GM20000 (cell line): Measurements from ENCODE around the gene LILRB5.
"Not testable (repeated sequence)": the region's sequence is repeated elsewhere in the genome, so short reads cannot be mapped to it uniquely, and the experiment has no call there.

Experiments used
- DNase-seq: peaks from one replicate; pipeline ENCODE4 v3.0.0; 2012; ENCODE audit warnings: low spot score
- CTCF ChIP-seq: IDR thresholded peaks from 2 replicates; pipeline ENCODE4 v1.5.1; 2012; ENCODE audit warnings: mild to moderate bottlenecking, control low read depth; ENCODE audit errors: extremely low read depth, missing control alignments

The LILRB5 gene

DNA sequence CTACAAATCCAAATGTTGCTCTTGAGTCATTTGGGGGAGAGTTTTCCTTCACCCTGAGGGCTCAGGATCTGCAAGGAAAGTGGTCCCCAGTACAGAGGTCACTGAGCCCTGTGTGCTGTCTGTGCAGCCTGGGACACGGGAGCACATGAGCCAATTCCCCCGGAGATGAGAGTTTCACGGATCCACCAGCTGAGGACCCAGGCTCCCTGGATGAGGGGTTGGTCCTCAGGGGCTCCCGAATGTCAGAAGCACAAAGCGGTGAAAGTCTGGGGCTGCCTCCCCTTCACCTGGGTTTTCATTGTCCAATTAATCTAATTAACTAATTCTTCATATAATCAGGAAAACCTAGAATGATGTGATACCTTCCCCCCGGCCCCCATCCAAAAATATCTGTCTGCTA lies 37.5 kb upstream of the LILRB5 start:
- TF ChIP-seq CTCF: no peak
- DNase-seq: no peak

DNA sequence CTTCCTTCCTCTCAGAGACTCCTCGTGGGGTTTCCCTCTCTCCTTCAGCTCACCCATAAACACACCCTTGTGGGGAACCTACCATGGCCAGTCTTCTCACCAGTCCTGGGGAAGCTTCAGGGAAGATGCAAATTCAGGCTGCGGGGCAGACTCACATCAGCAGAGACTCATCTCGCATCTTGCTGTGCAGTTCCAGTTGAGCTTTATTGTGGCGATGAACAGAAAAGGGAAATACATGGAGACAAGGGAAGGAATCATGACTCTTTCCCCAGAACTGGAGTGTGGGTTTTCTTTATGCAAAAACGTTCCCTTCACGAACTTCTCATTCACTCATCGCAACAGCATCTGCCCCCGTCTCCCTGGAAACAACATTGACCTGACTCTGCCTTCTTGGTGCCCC lies 32.1 kb upstream of the LILRB5 start:
- DNase-seq: not testable (repeated sequence)

DNA sequence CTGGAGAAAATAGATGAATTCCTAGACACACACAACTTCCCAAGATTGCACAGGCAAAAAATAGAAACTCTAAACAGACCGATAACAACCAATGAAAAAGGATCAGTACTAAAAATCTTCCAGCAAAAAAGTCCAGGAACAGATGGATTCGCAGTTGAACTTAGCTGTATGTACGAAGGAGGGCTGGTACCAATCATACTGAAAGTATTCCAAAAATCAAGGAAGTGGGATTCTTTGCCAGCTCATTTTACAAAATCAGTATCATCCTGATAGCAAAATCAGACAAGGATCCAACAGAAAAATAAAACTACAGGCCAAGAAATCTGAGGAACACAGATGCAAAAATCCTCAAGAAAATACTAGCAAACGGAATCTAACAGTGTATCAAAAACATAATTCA lies 30.4 kb upstream of the LILRB5 start:
- DNase-seq: no peak
- TF ChIP-seq CTCF: no peak

- DNase-seq: not testable (repeated sequence)
These were observed 29.2 kb upstream of the LILRB5 start for GRCh38 chr19:54286283-54286682.

- not testable (repeated sequence) for DNase-seq
These were observed 28.5 kb upstream of the LILRB5 start for GRCh38 chr19:54285427-54286056.

DNA sequence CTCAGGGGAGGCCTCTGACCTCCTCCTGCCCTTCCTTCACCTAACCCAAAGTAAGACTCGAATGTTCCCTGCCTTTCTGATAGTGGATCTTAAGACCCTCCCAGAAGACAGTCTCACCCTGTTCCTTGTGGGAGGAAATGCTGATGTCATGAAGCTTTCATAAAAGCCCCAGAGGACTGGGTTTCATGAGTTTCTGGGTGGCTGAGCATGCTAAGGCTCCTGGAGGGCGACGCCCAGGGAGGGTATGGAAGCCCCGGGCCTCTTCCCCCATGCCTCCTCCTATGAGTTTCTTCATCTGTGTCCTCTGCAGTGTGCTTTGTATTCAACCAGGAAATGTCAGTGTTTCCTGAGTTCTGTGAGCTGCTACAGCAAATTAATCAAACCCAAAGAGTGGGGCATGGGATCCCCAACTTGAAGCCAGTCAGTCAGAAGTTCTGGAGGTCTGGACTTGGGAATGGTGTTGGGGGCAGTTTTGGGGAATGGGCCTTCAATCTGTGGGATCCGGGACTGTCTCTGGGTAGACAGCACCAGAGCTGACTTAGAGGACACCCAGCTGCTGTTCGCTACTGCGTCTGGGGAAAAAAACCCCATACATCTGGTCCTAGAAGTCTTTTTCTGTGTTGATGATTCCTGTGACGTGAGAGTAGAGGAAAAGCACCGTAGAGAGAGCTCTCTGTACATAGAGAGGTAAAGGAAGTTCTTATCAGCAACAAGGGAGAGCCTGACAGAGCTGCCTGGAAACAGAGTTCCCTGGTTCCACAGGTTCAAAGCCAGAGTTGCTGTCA lies 25.8 kb upstream of the LILRB5 start:
- DNase-seq: no peak
- TF ChIP-seq CTCF: no peak

- DNase-seq: not testable (repeated sequence)
These were observed 24.6 kb upstream of the LILRB5 start for GRCh38 chr19:54281729-54282075.

DNA sequence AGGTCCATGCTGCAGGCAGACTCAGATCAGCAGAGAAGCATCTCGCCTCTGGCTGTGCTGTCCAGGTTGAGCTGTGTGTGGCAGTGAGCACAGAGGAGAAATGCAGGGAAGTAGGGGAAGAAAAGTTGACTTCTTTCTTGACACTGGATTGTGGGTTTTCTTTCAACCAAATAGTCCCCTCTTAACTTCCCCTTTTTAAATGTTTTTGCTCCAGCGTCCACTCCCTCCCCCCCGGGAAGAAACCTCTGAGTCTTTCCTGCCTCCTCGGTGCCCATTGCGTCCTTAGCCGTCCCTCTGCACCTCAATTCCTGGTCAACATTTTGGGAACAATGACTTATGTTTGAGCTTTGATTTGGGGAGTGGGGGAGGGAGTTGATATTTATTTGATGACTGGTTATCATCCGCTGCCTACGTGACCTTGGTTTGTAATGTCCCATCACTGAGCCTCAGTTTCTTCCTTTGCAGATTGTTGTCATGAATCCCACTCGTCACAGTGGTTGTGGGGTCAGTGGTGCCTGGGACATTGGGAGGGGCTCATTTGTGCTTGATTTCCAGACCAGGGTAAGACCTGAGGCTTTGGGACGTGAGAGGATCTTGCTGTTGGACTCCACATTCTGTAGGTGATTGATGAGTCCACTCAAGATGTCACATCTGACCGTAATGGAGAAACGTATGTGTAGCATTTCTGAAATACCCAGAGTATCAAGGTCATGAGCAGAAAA lies 24.1 kb upstream of the LILRB5 start, which contains the start of gene LILRB2:
Gene LILRB2, minus strand, starts transcription at position 104 of the 722 bp plus-strand sequence. CDS start 614 bp downstream, outside the sequence.
- DNase-seq: no peak
- TF ChIP-seq CTCF: no peak

GRCh38 chr19:54280441-54280840 lies 23.4 kb upstream of the LILRB5 start:
- not testable (repeated sequence) for DNase-seq

- DNase-seq: not testable (repeated sequence)
These were observed 23.0 kb upstream of the LILRB5 start for GRCh38 chr19:54280025-54280424.
